HFFc6 (cell line): ENCODE results near the gene SPATC1L. TPM values are rescaled to one million over a fixed set of nuclear protein-coding genes. Genes with fewer than 3 reads are reported as not detected.

ENCODE experiments used
- DNase-seq: peaks from one replicate; pipeline ENCODE4 v3.0.0-alpha.2; 2018
- H3K27ac Mint-ChIP-seq: 2 replicates; pipeline ENCODE4 v1.8.0; 2020; ENCODE audit warnings: mild to moderate bottlenecking, mixed read lengths
- H3K27me3 Mint-ChIP-seq: 2 replicates; pipeline ENCODE4 v1.8.0; 2021; ENCODE audit warnings: mild to moderate bottlenecking, moderate library complexity, mixed read lengths; ENCODE audit not compliant: insufficient read depth
- H3K36me3 Mint-ChIP-seq: 2 replicates; pipeline ENCODE4 v1.8.0; 2021; ENCODE audit warnings: low read depth, mixed read lengths
- H3K4me1 Mint-ChIP-seq: 2 replicates; pipeline ENCODE4 v1.8.0; 2020; ENCODE audit warnings: low read depth, mixed read lengths
- H3K4me3 Mint-ChIP-seq: 2 replicates; pipeline ENCODE4 v1.8.0; 2020; ENCODE audit warnings: mild to moderate bottlenecking, moderate library complexity, mixed read lengths
- H3K9me3 Mint-ChIP-seq: 2 replicates; pipeline ENCODE4 v1.8.0; 2020; ENCODE audit warnings: mild to moderate bottlenecking, mixed read lengths
- CTCF ChIP-seq: fragments of 200-600 bp; sonication (generic); IDR thresholded peaks from 2 replicates; pipeline ENCODE4 v1.5.0; 2021; ENCODE audit warnings: antibody characterized with exemption, mild to moderate bottlenecking
- total RNA-seq, 6 experiments: library from RNA; stranded (reverse); fragmentation: NEBNext Ultra II Directional; extraction: Animal tissue kit (Norgen Biotek cat#: 25700); gene quantifications; 2 replicates in 1 of 6; 3 replicates in 5 of 6; pipeline ENCODE4 v1.2.3, GENCODE V29; 2021

Gene SPATC1L
- total RNA-seq, 6 experiments from 2014 or later: 11.3 to 14.7 (median 13.1) TPM

GRCh38 chr21:46188226-46189212 is 4.3 kb upstream of the SPATC1L start:
- peaks cover 12% of the 10 kb centered on the region for H3K36me3 Mint-ChIP-seq
- H3K9me3 Mint-ChIP-seq: no peaks in the 10 kb centered on the region
- peak overlapping the region; percentile 72 for H3K27ac Mint-ChIP-seq
- no peak for TF ChIP-seq CTCF
- H3K4me1 Mint-ChIP-seq: peaks cover 41% of the 10 kb centered on the region
- peaks cover 2% of the 10 kb centered on the region for H3K27me3 Mint-ChIP-seq
- peak; percentile 61 for DNase-seq
- H3K4me3 Mint-ChIP-seq: peak overlapping the region; percentile 50

DNA sequence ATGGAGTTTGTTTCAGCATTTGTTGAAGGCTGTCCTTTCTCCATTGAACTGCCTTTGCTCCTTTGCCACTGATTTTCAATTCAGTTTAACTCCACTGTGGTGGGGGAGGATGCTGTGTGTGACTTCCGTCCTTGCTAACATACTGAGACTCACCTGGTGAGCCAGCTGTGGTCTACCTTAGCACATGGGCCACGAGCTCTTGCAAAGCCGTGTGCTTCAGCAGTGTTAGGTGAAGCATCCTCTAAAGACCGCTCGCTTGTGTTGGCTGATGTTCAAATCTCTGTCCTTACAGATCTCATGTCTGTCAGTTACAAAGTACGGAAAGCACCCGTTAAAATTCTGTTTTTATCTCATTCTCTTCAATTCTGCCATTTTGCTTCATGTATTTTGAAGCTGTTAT is 3.6 kb upstream of the SPATC1L start:
- Mint-ChIP-seq H3K9me3 (no peaks in the 10 kb centered on the region), H3K36me3 (peaks cover 8% of the 10 kb centered on the region; the same call in 1 of the 2 replicates), H3K4me3 (peak overlapping the region; percentile 50; the same call in 1 of the 2 replicates), H3K27ac (peak overlapping the region; percentile 72), H3K4me1 (peaks cover 41% of the 10 kb centered on the region), H3K27me3 (peaks cover 2% of the 10 kb centered on the region)
- DNase-seq: no peak
- TF ChIP-seq CTCF: no peak

GRCh38 chr21:46187261-46187660 is 3.0 kb upstream of the SPATC1L start:
- H3K9me3 Mint-ChIP-seq: no peaks in the 10 kb centered on the region
- H3K27me3 Mint-ChIP-seq: peaks cover 3% of the 10 kb centered on the region
- no peak overlapping the region for H3K27ac Mint-ChIP-seq
- H3K4me1 Mint-ChIP-seq: peaks cover 41% of the 10 kb centered on the region
- H3K36me3 Mint-ChIP-seq: peaks cover 8% of the 10 kb centered on the region; the same call in 1 of the 2 replicates
- H3K4me3 Mint-ChIP-seq: no peak overlapping the region
- DNase-seq: no peak
- TF ChIP-seq CTCF: no peak

DNA sequence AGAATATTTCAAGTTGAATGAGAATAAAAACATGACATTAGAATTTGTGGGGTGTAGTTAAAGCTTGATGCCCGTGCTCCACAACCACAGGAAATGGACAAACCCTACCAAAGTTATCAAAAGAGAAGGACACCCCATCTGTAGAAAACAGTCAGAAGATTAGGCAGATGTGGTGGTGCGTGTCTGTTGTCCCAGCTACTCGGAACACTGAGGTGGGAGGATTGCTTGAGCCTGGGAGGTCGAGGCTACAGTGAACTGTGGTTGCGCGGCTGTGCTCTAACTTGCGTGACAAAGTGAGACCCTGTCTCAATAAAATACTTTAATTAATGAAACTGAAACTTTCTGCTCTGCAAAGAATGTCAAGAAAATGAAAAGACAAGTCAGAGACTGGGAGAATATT is 1.5 kb upstream of the SPATC1L start:
- H3K36me3 Mint-ChIP-seq: 0 out of 2 replicates have a peak, but pooled peaks cover 5% of the 10 kb centered on the region
- H3K27ac Mint-ChIP-seq: no peak overlapping the region

More for the DNA sequence above, 1.5 kb upstream of the SPATC1L start:
- H3K4me3 Mint-ChIP-seq: no peak overlapping the region; the same call in 1 of the 2 replicates
- no peak for DNase-seq
- peaks cover 32% of the 10 kb centered on the region for H3K4me1 Mint-ChIP-seq
- no peaks in the 10 kb centered on the region for H3K9me3 Mint-ChIP-seq
- H3K27me3 Mint-ChIP-seq: peaks cover 3% of the 10 kb centered on the region
- no peak for TF ChIP-seq CTCF
